Activated naive CD8-positive, alpha-beta T cell (primary cell): ENCODE results near the gene ANLN.

ENCODE experiments used
- H3K27ac Mint-ChIP-seq: one replicate; pipeline ENCODE4 v1.8.0; 2021; ENCODE audit warnings: mixed read lengths
- H3K27me3 Mint-ChIP-seq: one replicate; pipeline ENCODE4 v1.8.0; 2021; ENCODE audit warnings: mixed read lengths
- H3K36me3 Mint-ChIP-seq: one replicate; pipeline ENCODE4 v1.8.0; 2021; ENCODE audit warnings: mixed read lengths
- H3K4me1 Mint-ChIP-seq: one replicate; pipeline ENCODE4 v1.8.0; 2021; ENCODE audit warnings: low read depth, mixed read lengths
- H3K4me3 Mint-ChIP-seq: one replicate; pipeline ENCODE4 v1.8.0; 2021; ENCODE audit warnings: mild to moderate bottlenecking, mixed read lengths
- H3K9me3 Mint-ChIP-seq: one replicate; pipeline ENCODE4 v1.8.0; 2021; ENCODE audit warnings: low read depth, mixed read lengths

The ANLN gene

DNA sequence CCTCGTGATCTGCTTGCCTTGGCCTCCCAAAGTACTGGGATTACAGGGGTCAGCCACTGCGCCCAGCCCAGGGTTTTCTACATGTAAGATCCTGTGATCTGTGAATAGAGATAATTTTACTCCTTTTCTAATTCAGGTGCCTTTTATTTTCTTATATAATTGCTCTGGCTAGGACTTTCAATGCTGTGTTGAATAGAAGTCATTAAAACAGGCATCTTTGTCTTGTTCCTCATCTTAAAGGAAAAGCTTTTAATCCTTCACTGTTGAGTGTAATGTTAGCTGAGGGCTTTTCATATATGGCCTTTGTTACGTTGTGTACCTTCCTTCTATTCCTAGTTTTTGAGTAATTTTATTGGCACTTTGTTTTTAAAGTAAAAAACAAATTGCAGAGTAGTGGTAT lies 26.6 kb downstream of the ANLN start:
- Mint-ChIP-seq H3K27me3 (no peaks in the 10 kb centered on the region), H3K36me3 (no peaks in the 10 kb centered on the region), H3K4me1 (no peaks in the 10 kb centered on the region), H3K9me3 (no peaks in the 10 kb centered on the region), H3K27ac (no peak overlapping the region), H3K4me3 (no peak overlapping the region)

GRCh38 chr7:36420307-36420706 lies 30.6 kb downstream of the ANLN start:
- Mint-ChIP-seq H3K9me3 (no peaks in the 10 kb centered on the region), H3K4me3 (no peak overlapping the region), H3K4me1 (no peaks in the 10 kb centered on the region), H3K36me3 (no peaks in the 10 kb centered on the region), H3K27ac (no peak overlapping the region), H3K27me3 (no peaks in the 10 kb centered on the region)

GRCh38 chr7:36422072-36422471 lies 32.4 kb downstream of the ANLN start:
- no peaks in the 10 kb centered on the region for H3K27me3 Mint-ChIP-seq
- no peaks in the 10 kb centered on the region for H3K36me3 Mint-ChIP-seq
- H3K4me3 Mint-ChIP-seq, result no peak overlapping the region
- no peaks in the 10 kb centered on the region for H3K9me3 Mint-ChIP-seq
- H3K4me1 Mint-ChIP-seq, result no peaks in the 10 kb centered on the region
- H3K27ac Mint-ChIP-seq, result no peak overlapping the region

DNA sequence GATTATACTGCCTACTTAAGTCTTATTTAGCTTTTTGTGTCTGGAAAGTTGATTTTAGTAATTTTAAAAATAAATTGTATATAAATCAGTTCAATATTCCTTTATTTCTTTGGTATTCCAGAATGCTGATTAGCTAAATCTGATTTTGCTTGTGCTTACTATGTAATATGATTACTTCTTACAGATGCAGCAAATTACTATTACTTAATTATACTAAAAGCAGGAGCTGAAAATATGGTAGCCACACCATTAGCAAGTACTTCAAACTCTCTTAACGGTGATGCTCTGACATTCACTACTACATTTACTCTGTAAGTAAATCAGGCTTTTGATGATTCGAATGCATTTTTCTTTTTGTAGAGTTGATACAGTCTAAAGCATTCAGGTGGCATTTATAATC lies 34.0 kb downstream of the ANLN start:
- Mint-ChIP-seq H3K9me3 (no peaks in the 10 kb centered on the region), H3K27ac (no peak overlapping the region), H3K36me3 (no peaks in the 10 kb centered on the region), H3K27me3 (no peaks in the 10 kb centered on the region), H3K4me1 (no peaks in the 10 kb centered on the region), H3K4me3 (no peak overlapping the region)

GRCh38 chr7:36430186-36430585 lies 40.5 kb downstream of the ANLN start:
- peaks cover 4% of the 10 kb centered on the region for H3K9me3 Mint-ChIP-seq

DNA sequence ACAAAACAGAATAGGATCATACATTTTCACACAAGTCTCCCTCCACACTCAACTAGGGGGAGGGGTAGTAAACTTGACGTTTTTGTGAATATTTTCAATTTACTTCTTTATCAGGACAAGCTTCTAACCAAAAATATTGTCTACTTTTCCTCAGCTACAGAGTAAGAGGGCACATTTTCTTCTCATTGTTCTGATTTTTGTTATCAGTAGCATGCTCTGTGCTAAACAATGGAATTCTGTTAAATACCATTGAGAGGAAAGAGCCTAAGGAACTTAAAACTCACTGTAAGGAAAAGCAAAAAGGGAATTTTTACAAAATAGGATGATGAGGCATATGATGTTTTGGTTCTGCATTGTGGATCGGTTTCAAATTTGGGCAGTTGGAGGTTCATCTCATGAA lies 41.2 kb downstream of the ANLN start:
- Mint-ChIP-seq H3K27me3 (no peaks in the 10 kb centered on the region), H3K4me1 (no peaks in the 10 kb centered on the region), H3K36me3 (peaks cover 3% of the 10 kb centered on the region), H3K27ac (no peak overlapping the region), H3K4me3 (no peak overlapping the region), H3K9me3 (peaks cover 4% of the 10 kb centered on the region)

More at GRCh38 chr7:36430186-36430585, 40.5 kb downstream of the ANLN start:
- Mint-ChIP-seq H3K4me3 (no peak overlapping the region), H3K27me3 (no peaks in the 10 kb centered on the region), H3K27ac (no peak overlapping the region), H3K4me1 (no peaks in the 10 kb centered on the region), H3K36me3 (peaks cover 3% of the 10 kb centered on the region)

DNA sequence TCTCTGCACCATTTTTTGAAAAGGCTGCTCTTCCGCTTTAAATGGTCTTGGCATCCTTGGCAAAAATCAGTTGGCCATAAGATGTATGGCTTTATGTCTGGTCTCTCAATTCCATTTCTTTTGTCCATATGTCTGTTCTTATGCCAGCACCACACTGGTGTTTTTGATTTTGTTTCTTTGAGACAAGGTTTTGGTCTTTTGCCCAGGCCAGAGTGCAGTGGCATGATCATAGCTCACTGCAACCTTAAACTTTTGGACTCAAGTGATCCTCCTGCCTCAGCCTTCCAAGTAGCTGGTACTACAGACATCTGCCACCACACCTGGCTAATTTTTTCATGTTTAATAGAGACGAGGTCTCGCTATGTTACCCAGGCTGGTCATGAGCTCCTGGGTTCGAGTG lies 48.5 kb downstream of the ANLN start:
- H3K27ac Mint-ChIP-seq, result no peak overlapping the region
- no peaks in the 10 kb centered on the region for H3K4me1 Mint-ChIP-seq
- no peaks in the 10 kb centered on the region for H3K9me3 Mint-ChIP-seq
- peaks cover 3% of the 10 kb centered on the region for H3K36me3 Mint-ChIP-seq
- no peak overlapping the region for H3K4me3 Mint-ChIP-seq
- H3K27me3 Mint-ChIP-seq, result no peaks in the 10 kb centered on the region

GRCh38 chr7:36439624-36440023 lies 50.0 kb downstream of the ANLN start:
- Mint-ChIP-seq H3K9me3 (no peaks in the 10 kb centered on the region), H3K27me3 (no peaks in the 10 kb centered on the region), H3K27ac (no peak overlapping the region), H3K4me3 (no peak overlapping the region), H3K4me1 (no peaks in the 10 kb centered on the region), H3K36me3 (no peaks in the 10 kb centered on the region)

- H3K9me3 Mint-ChIP-seq, result no peaks in the 10 kb centered on the region
- no peaks in the 10 kb centered on the region for H3K36me3 Mint-ChIP-seq
- no peaks in the 10 kb centered on the region for H3K27me3 Mint-ChIP-seq
- no peak overlapping the region for H3K4me3 Mint-ChIP-seq
- no peak overlapping the region for H3K27ac Mint-ChIP-seq
- H3K4me1 Mint-ChIP-seq, result no peaks in the 10 kb centered on the region
Measured at GRCh38 chr7:36440880-36441279, 51.2 kb downstream of the ANLN start.

DNA sequence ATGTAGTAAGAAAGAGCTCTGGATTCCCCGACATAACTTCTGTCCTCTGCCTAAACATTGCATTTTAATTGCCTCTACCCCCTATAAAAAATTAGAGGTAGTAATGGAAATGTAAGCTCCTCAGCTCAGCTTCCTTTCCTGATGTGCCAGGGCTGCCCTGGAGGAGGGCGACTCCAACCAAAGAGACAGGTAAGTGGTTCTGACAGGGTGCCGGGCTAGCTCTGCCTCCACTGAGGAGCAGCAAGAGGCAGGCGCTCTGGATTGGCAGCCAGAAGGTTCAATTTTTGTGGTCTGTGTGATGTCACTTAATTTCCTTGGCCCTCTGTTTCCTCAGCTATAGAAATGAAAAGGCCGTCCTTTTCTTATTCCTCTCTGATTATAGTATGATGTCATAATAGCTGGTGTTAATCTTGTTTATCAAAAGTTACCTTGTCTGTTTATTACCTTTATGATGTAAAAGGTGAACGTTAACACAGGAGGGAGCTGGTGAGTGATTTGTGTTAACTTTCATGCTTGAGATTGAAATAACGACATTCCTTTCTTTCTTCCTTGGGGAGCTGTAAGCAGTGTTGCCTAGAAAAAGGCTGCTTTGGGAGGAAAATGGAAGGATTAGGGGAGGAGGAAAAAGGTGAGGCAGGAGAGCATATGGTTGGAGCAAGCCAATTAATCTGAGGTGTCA lies 51.8 kb downstream of the ANLN start:
- Mint-ChIP-seq H3K27me3 (no peaks in the 10 kb centered on the region), H3K36me3 (no peaks in the 10 kb centered on the region), H3K27ac (no peak overlapping the region), H3K9me3 (no peaks in the 10 kb centered on the region), H3K4me1 (no peaks in the 10 kb centered on the region), H3K4me3 (no peak overlapping the region)

- H3K4me1 Mint-ChIP-seq, result no peaks in the 10 kb centered on the region
- no peaks in the 10 kb centered on the region for H3K36me3 Mint-ChIP-seq
- no peak overlapping the region for H3K27ac Mint-ChIP-seq
- H3K27me3 Mint-ChIP-seq, result no peaks in the 10 kb centered on the region
- no peaks in the 10 kb centered on the region for H3K9me3 Mint-ChIP-seq
- no peak overlapping the region for H3K4me3 Mint-ChIP-seq
Measured at GRCh38 chr7:36448781-36449379, 59.2 kb downstream of the ANLN start.

- H3K36me3 Mint-ChIP-seq, result no peaks in the 10 kb centered on the region
- no peak overlapping the region for H3K27ac Mint-ChIP-seq
- no peaks in the 10 kb centered on the region for H3K27me3 Mint-ChIP-seq
- no peak overlapping the region for H3K4me3 Mint-ChIP-seq
- H3K9me3 Mint-ChIP-seq, result no peaks in the 10 kb centered on the region
- no peaks in the 10 kb centered on the region for H3K4me1 Mint-ChIP-seq
Measured at GRCh38 chr7:36449685-36450084, 60.0 kb downstream of the ANLN start.

GRCh38 chr7:36453769-36454168 lies 64.1 kb downstream of the ANLN start:
- Mint-ChIP-seq H3K4me1 (no peaks in the 10 kb centered on the region), H3K36me3 (no peaks in the 10 kb centered on the region), H3K4me3 (no peak overlapping the region), H3K9me3 (no peaks in the 10 kb centered on the region), H3K27me3 (no peaks in the 10 kb centered on the region), H3K27ac (no peak overlapping the region)

DNA sequence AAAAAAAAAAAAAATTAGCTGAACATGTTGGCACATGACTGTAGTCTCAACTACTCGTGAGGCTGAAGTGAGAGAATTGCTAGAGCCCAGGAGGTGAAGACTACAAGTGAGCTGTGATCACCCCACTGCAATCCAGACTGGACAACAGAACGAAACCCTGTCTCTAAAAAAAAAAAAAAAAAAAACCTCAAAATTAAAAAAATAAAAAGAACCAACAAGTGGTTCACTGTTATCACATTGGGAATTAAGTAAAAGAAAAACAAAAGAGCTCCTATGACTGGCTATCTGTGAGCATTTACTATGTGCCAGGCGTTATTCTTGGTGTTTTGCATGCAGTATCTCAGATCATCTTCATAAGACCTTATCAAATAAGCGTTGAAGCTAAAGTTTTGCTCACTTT lies 66.0 kb downstream of the ANLN start:
- H3K4me3 Mint-ChIP-seq, result no peak overlapping the region

GRCh38 chr7:36456138-36456537 lies 66.5 kb downstream of the ANLN start:
- Mint-ChIP-seq H3K9me3 (no peaks in the 10 kb centered on the region), H3K4me3 (no peak overlapping the region), H3K36me3 (no peaks in the 10 kb centered on the region)

More for the DNA sequence above, 66.0 kb downstream of the ANLN start:
- no peaks in the 10 kb centered on the region for H3K9me3 Mint-ChIP-seq
- no peaks in the 10 kb centered on the region for H3K27me3 Mint-ChIP-seq
- H3K4me1 Mint-ChIP-seq, result no peaks in the 10 kb centered on the region
- no peak overlapping the region for H3K27ac Mint-ChIP-seq
- no peaks in the 10 kb centered on the region for H3K36me3 Mint-ChIP-seq

GRCh38 chr7:36456548-36456947 lies 66.9 kb downstream of the ANLN start:
- H3K4me3 Mint-ChIP-seq, result no peak overlapping the region
- H3K36me3 Mint-ChIP-seq, result no peaks in the 10 kb centered on the region
- H3K9me3 Mint-ChIP-seq, result no peaks in the 10 kb centered on the region
- H3K4me1 Mint-ChIP-seq, result no peaks in the 10 kb centered on the region
- H3K27ac Mint-ChIP-seq, result no peak overlapping the region
- no peaks in the 10 kb centered on the region for H3K27me3 Mint-ChIP-seq

More at GRCh38 chr7:36456138-36456537, 66.5 kb downstream of the ANLN start:
- Mint-ChIP-seq H3K27ac (no peak overlapping the region), H3K27me3 (no peaks in the 10 kb centered on the region), H3K4me1 (no peaks in the 10 kb centered on the region)
